ENCODE data around the gene RBM33.

RBM33 gene

DNA sequence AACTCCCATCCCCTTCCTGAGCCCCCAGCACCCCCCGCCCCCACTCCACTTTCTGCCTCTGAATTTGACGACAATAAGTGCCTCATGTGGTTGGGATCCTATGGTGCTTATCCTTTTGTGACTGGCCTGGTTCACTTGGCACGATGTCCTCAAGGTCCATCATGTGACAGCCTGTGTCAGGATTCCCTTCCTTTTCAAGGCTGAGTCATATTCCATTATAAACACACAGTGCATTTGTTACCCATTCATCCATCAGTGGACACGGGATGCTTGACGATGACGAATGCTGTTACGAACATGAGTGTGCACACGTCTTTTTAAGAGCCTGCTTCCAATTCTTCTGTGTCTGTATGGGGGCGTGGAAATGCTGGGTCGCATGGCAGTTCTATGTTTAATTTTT, 141.1 kb downstream of the RBM33 start:
- no peak for DNase-seq

DNA sequence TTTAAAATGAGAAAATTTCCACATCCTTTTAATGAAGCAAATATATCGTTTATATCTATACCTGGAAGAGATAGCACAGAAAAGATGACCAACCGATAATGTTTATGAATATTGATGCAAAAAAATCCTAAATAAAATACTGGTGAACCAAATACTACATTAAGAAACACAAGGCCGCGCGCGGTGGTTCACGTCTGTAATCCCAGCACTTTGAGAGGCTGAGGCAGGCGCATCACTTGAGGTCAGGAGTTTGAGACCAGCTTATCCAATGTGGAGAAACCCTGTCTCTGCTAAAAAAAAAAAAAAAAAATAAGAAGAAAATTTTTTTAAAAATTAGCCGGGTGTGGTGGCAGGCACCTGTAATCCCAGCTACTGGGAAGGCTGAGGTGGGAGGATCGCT, 142.0 kb downstream of the RBM33 start:
- no peak for DNase-seq

DNA sequence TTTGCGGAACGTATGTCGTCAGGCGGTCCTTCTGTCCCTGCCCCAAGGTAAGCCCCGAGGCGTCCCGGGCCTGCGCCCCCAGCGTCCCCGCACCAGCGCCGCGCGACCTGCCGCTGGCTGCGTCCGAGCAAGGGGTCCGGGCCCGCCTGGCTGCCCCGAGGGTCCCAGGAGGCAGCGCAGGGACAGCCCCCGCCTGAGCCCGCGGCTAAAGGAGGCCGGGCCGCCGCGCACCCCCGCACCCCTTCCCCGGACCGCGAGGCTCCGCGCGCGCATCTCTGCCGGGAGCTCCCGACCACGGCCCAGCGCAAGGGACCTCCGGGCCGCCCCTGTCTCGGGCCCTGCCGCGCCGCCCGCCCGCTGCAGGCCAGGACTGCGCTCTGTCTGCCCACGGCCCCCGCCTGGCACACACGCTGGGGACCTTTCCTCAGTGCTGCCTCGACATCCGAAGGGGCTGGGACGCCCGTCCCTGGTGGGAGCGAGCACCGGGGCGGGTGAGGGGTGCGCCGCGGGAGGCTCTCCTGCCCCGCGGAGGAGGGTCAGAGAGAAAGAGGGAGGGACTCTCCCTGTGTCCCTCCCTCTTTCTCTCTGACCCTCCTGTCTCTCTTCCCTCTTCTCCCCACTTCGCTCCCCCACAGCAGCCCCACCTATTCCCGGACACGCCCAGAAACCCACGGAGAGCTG, 142.8 kb downstream of the RBM33 start:
- no peak for DNase-seq

DNA sequence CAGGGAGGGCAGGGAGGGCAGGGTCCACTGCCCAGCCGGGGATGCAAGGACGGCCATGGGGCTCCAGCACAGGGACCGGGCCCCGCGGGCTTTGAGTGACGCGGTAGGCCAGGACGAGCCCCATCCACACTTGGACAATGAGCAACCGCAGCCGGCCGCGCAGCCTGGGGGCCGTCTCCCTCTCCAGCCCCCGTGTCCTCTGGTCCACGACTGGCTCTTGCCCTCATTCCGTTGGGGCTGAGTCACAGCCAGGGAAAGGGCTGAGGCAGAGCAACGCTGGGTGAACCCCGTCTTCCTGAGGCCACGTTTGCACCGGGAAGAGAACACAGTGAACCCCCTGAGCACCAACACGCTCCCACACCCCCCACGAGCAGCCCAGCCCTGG, 144.1 kb downstream of the RBM33 start:
- DNase-seq, result no peak

DNA sequence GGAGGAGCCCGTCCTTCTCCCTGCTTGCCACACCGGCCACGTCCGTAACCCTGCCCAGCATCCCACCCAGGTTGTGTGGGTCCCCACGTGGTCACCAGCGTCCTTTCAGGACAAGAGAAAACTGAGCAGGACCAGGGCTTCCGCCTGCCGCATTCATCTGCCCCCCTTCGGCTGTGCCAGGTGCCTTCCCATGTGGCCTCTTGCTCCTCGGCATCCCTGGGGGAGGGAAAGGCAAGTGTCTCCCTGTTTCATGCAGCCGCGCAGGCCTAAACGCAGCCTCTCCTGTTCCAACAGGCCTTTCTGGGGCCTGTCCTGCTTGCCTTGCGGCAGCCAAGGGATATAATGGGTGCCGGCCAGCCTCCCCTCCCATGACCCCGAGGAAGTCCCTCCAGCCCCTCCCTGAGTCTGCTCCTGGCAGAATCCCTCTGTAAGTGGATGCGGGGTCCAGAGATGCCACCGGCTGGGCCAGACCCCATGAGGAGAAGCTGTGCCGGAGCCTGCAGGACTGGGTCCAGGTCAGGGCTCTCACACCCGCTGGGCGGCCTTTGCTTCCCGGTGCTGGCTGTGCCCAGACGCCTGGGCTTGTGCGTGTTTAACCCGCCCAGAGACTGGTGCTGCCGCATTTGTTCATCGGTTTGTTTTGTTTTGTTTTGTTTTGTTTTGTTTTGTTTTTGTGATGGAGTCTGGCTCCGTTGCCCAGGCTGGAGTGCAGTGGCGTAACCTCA, 144.7 kb downstream of the RBM33 start:
- DNase-seq, result no peak

DNA sequence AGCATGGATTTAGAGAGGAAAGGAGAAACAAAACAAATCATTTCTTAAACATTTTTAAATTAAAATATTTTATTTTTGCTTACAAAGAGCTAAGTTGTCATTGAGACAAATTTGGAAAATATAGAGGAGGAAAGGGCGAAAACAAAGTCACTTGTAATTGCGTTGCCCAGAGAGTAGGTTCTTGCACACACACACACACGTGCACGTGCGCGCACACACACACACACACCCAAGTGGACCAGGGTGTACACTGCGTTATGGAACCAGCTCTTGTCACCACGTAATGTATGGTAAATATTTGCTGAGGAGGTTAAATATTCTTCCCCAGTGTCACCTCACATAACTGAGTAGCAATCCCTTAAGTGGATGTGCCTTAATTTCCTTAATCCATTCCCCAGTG, 146.2 kb downstream of the RBM33 start:
- no peak for DNase-seq

DNA sequence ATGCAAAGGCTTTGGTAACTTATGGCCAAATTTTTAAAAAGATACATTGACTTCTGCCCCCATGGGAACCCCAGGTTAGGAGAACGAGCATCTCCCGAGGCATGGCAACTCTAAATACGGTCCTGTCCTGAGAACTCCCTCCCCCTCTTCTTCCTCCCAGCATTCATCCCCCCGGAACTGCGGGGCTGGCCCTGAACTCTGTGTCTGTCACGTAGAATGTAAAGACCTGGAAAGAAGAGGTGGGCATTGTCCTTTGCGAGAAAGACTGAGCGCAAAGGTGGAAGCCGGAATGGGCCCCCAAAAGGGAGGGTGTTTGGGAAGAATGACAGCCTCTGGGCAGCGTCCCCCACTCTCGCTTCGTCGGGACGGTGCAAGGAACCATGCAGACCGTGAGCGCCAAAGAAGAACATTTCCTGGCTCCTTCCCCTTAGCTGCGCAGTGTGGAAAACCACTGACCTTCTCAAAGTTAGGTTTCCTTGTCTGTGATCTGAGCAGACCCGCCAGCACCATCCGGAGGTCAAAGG, 146.8 kb downstream of the RBM33 start:
- no peak for DNase-seq

DNA sequence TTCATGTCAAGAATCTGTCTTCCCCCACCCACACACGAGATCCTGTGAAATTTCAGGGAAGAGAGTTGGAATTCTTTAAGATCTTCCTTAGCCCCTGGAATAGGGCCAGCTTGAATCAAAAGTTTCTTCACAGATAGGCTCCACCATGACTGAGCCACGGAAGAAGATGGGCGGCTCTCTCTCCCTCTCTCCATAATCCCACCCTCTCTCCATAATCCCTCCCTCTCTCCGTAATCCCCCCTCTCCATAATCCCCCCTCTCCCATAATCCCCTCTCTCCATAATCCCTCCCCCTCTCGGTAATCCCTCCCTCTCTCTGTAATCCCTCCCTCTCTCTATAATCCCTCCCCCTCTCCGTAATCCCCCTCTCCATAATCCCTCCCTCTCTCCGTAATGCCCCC, 147.4 kb downstream of the RBM33 start:
- no peak for DNase-seq

DNA sequence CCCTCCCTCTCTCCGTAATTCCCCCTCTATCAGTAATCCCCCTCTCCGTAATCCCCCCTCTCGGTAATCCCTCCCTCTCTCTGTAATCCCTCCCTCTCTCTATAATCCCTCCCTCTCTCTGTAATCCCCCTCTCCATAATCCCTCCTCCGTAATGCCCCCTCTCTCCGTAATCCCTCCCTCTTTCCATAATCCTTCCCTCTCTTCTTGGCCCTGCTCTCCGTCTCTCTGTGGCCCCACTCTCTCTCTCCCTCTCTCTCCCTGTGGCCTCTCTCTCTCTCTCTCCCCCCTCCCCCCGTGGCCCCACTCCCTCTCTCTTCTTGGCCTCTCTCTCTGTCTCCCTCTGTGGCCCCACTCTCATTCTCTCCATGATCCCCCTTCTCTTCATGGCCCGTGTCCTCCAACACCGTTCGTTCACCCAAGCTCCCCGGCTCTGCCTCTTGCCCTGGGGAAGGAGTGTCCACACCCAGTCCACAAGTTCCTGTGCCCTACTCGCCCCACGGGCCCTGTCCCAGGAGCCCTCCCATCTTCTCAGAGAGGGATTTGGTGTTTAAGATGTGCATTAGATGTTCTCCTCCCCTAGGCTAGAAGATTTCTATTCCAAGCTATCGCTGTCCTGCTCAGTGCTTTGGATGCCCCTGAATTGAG, 148.0 kb downstream of the RBM33 start:
- no peak for DNase-seq

DNA sequence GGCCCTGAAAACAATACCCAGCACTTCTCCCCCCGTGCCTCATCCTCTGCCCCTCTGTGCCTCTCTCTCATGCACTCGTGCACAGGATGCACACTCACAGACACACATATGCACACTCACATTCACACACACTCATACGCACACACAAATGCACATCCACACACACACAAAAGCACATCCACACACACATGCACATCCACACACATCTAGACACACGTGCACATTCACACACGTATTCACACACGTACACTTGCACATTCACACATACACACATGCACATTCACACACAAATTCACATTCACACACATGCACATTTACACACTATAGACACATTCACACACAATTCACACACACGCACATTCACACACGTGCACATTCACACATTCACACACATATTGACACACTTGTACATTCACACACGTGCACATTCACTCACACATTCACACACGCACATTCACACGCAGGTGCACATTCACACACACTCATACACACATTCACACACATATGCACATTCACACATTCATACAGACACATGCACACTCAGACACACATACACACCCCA, 148.6 kb downstream of the RBM33 start:
- no peak for DNase-seq

DNA sequence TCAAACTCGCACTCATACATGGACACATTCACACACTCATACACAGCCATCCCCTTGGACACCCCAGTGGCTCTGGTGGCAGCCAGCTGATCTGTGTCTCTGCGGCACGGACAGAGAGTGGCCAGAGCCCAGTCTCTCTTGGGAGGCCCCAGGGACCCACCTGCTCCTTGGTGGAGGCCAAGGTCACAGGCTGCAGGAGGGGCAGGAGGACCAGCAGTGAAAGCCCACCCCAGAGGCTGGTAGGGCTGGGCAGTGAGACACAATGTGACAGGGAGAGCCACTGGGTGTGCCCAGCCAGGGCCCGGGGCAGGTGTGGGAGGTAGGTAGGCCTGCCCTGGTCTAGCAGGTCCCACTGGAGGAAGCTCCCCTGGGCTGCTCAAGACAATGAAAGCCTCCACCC, 149.3 kb downstream of the RBM33 start:
- no peak for DNase-seq

DNA sequence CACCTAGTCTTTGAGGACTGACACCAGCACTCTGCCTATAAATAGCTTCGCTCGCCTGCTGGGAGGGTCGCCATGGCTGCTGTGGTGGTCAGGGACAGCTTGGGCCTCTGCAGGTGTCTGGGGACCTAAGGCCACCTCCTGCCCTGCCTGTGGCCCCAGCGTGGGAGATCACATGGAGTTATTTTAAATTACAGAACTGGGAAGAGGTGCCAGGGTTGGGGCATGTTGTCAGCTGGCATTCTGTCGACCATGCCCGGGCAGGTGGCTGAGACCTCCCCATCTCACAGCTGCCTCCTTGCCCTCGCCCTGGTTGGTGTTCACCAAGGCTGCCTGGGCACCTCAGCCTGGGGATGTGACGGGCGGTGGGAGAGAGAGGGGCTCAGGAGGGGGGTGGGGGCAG, 149.7 kb downstream of the RBM33 start:
- no peak for DNase-seq

DNA sequence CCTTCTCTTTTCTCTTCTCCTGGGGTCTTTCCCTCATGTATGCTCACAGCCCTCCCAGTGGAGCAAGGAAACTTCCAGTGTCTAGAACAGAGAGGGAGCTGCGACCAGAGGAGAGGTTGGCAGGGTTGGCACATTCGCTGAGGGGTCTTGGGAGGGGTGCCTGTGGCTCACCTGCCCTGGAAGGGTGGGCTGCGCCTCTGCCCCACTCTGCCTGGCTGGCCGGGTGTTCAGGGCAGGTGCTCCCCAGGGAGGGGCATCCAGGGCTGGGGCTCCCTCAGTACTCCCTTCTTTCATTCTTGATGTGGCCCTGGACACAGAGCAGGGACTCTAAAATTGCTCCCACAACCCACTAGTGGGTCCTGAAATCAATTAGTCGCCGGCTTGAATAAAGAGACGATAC, 150.9 kb downstream of the RBM33 start:
- DNase-seq, result no peak

DNA sequence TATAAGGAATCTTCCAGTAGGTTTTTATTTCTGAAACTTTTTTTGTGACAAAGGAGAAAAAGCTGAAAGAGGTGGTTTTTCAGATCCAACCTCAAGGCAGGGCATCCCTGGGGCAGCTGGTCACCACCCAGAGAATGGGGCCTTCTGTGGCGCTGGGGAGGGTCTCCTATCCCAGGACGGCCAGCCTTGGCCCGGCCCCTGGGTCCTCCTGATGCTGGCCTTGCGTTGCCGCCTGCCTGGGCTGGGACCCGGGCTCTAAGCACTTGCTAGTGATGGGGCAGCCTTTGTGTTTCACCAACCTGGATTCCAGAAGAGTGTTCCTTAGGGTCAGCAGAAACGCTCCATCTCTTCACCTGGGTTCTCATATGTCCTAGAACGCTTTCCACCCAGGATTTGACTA, 151.5 kb downstream of the RBM33 start:
- no peak for DNase-seq

DNA sequence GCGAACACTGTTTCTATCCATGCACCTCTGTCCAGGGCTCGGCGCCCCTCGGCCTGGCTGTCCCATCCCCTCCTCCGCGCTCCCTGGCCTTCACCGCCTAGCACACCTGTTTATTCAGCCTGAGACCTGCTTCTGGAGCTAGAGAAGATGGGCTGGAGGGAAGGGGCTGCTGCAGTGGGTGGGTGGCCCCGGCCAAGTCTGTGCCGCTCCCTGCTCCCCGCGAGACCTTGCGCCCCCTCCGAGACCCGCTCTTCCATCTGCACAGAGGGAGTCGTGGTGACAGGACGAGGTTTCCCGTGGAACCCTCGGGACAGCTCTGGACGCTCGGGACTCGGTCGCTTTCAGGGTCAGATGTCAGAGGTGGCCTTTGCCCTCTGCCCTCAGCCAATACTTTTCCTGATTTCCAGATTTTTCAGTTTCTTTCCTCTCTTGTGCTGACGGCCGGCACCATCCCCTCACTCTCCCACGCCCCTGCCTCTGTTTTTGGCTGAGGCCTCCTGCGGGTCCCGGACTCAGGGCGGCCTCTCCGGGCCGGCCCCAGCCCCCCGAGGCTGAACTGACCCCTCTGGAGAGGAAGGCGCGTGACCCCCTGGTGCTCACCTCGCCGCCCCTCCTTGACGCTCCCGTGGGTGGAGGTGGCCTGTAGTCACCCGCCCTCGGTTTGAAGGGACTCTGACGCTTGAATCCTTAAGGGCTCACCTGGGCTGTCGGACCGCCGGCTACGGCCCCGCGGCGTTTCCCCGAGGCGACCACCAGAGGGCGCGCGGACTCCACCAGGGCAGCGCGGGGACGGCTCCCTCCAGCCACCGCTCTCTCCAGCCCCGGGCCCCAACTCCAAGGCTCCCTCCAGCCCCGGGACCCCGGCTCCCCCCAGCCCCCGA, 152.2 kb downstream of the RBM33 start:
- DNase-seq, result peak; percentile 60

DNA sequence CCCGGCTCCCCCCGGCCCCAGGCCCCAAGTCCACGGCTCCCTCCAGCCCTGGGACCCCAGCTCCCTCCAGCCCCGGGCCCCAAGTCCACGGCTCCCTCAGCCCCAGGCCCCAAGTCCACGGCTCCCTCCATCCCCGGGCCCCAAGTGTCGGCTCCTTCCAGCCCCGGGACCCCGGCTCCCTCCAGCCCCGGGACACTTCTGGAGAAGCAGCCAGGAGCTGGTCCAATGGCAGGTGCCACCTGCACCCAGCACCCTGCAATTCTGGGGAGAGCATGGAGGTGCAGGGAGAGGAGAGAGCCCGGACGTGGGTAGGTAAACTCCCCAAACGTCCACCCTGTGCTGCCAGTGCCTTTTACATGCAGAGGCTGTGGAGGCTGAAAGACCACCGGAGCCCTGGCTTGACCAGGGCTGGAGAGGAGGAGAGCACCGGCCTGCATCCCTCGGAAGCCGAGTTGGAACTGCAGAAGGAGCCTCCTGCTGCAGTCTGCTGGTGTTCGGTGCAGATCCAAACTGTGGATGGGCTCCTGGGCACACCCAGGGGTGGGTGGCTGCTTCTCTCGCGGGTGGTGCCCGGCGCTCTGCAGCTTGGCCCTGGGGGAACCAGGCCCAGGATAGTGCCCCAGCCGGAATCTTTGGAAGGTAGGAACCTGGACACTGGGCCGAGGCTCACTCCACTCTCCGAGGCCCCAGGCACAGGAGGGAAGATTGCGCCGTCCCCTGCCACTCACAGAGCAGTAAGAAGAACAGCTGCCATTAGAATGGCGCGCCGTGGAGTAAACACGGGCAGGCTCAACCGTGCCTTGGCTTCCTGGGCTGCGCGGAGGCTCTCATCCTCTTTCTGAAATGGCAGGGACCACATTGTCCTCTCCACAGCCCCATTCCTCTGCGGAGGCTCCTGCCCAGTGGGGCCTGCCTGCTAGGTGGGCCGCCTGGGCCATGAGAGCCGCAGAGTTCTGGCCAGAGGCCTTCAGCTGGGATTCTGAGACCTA, 153.1 kb downstream of the RBM33 start:
- no peak for DNase-seq

DNA sequence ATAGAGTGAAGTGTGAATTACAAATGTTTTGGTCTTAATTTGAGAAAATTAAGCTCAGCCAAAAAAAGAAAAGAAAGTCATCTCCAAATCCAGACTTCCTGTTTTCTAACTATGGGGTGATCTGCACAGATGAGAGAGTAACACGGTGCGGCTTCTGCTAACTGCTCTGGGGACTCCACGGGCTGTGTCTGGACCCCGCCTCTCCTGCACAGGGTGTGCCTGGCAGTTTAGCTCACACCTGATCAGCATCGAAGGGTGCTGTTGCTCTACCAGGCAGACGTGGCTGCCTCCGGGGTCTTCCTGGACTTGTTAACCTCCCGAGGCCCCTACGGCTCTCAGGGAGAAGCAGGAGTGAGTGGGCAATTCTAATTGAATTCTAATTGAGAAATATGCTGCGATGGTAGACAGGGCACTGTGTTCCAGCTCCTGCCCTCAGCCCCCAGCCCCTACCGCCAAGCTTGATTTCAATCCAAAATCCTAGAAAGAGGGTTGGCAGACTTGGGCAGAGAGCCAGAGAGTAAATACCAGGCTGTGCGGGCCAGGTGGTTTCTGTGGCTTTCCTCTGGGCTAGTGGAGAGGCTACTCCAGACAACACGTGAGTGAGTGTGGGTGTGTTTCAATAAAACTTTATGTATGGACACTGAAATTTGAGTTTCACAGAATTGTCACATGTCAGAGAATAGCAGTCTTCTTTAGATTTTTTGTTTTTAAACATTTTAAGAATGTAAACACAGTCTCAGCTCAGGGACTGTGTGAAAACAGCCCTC, 154.4 kb downstream of the RBM33 start:
- no peak for DNase-seq

DNA sequence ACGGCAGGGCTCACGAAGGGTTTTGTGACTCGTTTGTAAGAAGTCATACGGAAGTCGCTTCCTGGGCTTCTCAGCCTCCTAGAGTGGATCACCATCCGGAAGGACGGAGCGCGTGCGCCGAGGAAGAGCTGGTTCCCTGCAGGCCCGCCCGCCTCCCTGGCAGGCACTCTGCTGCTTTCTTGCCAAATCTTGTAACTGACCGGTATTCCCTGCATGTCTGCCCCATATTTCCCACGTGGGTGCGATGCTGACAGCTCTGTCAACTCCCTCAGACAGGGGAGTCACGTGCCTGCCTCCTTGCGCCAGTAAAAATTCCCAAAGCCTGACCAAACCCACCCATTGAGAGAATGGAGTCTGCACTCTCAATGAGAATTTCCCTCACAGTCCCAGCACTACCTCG, 155.1 kb downstream of the RBM33 start:
- no peak for DNase-seq

DNA sequence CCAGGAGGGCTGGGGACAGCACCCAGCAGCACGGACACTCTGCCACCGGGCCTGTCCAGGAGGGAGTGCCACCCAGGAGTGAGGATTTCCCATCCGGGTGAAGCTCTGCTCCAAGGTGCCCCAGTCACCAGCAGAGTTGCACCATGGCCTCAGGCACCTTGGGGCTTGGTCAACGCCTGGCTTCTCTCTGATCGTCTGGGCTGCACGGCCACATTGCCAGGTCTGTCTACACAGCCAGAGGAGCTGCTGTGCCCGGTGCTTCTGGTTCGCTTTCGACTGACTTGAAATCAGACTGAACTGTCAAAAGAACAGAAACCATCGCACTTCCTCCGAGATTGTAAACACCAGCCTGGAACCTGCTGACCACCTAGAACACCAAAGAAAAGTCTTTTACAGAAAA, 155.8 kb downstream of the RBM33 start:
- DNase-seq, result no peak

DNA sequence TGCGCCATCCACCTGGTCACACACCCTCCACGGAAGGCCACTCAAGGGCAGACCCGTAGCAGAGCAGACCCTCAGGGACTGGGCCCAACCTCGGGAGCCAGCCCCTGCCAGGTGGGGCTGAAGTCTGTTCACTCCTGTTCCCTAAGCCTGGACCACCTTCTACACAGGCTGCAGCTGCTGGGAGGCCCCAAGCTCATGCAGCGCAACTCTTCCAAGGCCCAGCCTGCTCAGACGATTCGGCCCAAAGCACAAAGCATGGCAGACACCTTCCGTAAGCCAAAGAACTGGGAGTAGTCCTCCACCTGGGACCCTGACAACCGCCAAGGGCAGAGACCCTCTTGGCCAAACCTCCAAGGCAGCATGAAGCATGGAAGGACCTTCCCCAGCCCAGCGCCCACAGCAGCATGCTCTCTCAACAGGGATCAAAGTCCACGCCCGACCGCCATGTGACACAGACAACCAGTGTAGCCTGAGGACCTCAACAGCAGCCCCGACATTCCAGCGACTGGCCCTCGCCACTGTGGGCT, 156.3 kb downstream of the RBM33 start:
- DNase-seq, result no peak

All from CD4-positive, alpha-beta T cell treated with Interleukin-12 subunit alpha and Interleukin-12 subunit beta, for 1 hour (primary cell).